GM18519 (cell line): ENCODE results near the gene MITF.

Experiments
- ATAC-seq: cut with Tn5 transposase; IDR thresholded peaks from one replicate; pipeline ENCODE4 v1.9.1; 2021; ENCODE audit warnings: mild to moderate bottlenecking, moderate library complexity; ENCODE audit not compliant: unreplicated experiment, low FRiP score

Gene MITF

DNA sequence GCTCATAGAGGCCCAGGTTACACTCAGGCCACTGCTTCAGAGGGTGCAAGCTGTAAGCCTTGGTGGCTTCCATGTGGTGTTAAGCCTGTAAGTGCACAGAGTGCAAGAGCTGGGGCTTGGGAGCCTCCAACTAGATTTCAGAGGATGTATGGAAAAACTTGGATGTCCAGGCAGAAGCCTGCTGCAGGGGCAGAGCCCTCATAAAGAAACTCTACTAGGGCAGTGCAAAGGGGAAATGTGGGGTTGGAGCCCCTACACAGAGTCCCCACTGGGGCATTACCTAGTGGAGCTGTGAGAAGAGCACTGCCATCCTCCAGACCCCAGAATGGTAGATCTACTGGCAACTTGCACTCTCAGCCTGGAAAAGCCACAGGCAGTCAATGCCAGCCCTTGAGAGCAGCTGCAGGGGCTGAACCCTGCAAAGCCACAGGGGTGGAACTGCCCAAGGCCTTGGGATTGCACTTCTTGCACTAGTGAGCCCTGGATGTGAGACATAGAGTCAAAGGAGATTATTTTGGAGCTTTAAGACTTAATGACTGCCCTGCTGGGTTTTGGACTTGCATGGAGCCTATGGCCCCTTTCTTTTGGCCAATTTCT, 14.0 kb downstream of the MITF start:
- no peak for ATAC-seq

DNA sequence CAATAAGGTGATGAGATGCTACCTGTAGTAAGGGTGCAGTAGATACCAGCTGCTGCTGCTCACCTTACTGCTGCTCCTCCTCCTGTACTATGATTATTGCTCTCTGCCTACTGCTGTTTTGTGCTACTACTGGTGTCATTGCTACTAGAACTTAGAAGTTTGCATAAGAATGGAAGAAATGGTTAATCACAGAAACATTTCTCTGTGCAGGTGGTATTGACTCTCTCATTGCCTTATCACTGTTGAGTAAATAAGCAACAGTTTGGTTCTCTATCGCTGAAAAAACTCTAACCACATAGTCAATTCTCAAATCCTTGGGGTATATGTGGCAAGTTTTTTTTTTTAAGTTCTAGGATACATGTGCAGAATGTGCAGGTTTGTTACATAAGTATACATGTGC, 16.5 kb downstream of the MITF start:
- no peak for ATAC-seq

DNA sequence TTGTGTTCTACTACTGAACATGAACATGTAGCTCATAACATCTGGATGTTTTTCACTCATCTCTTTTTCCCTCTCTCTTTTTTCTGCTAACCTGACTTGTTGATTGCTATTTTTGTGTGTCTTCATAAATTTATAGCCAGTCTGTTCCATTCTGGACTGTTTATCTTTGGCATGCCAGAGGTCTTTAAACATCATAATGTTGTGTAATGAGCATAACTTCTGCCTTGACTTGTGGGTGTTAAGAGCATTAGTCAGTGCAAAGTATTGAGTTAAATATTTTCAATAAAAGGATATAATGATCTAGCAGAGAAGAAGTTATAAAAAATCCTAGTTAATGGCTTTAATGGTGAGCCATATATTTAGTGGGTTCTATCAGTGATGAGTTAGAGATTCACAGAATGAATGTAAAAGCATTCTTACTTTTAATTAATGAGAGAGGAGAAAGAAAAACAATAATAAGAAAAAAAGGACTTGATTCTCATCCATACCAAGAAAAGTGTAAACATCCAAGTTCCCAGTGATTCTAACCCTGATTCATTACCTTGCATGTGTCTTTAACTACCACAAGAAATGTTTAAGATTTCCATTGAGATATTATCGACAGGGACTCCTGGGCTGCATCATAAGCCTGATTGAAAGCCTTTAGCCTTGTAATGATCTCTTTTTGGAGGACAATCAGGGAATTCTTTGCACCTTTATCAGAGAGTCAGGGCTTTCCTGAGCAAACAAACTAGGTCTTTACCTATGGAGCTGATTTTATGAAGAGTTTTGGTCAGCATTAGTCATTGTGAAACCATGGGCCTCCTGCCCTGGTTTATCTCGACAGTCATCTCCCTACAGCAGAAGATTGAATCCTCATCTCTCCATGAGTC, 22.9 kb downstream of the MITF start:
- ATAC-seq = peak; percentile 47

DNA sequence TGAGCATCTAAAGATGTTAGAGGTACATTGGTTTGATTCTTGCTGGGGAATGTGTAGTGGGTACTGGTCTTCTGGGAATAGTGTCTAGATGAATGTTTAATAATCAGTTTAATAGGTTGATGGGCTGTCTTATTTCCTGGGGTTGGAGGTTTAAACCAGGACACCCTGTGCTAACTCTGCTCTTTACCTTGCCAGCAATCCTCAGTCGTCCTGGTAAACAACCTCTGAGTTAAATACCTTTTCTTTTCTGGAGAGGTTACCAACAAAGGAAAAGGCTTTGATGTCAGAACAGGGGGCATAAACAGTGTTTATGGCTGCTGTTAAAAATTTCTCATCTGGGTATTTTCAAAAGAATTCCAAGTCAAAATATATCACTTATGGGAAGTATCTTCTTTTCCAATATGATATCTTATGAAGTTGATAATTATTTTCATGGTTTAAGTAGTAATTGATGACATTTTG, 23.5 kb downstream of the MITF start:
- ATAC-seq = no peak

DNA sequence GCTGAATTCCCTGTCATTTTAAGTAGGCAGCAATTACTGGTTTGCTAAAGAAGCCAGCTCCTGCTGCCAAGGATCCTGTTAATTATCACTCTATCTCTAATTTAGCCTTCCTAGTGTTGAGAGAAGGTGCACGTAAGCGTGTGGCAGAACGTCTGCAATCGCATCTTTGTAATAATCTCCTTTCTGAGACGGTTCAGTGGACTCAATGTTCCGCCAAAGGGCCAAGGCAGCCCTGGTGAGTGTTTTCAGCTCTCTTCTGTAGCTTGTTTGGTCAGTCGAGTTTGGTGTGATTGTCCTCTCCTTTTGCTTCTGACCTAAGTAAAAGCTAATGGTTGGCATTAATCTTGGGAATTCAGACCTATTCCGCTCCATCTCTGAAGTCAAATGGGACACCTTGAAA, 24.2 kb downstream of the MITF start:
- ATAC-seq = no peak

DNA sequence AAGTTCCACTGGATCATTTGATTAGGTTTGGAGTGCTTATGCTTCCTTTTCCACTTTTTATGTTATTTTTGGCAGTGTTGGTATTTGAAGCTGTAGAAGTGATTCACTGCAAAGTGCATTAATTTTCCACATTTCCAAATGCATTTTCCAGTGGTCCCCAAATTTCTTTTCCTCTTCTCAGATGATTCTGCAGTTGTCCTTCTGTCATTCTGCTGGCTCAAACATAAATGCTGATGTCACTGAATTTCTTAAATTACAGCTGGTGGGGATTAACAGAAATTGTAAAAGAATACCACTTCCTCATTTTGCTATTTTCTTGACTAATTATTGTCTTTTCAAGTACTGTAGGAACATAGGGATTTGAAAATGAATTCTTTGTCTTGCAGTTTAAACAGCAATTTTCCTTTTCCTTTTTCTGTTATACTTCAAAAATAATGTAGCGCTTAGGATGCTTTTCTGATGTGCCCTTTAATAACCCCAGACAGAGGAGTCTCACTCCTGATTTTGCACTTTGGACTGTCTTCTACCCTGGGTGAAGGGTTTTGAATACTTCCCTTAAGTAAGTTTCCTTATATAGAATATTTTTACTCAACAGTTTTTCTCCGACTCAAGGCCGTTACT, 25.0 kb downstream of the MITF start:
- ATAC-seq = peak; percentile 57

DNA sequence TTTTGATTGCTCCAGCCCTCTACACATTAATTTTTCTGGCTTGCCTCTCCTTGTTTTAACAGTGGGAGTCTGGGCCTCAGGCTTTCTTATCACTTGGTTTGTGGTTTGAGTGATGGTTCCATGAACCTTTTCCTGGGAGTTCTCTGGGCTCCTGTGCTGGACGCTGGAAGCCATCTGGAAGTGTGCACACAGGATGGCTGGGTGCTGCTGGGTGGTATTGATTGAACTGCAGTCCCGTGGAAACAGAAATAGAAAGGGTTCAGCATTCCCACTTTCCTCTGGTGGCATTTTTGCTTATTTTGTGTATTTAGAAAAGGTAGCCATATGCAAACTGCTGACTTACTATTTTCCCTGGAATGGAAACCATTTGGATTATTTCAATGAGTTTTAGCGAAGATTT, 25.6 kb downstream of the MITF start:
- no peak for ATAC-seq

DNA sequence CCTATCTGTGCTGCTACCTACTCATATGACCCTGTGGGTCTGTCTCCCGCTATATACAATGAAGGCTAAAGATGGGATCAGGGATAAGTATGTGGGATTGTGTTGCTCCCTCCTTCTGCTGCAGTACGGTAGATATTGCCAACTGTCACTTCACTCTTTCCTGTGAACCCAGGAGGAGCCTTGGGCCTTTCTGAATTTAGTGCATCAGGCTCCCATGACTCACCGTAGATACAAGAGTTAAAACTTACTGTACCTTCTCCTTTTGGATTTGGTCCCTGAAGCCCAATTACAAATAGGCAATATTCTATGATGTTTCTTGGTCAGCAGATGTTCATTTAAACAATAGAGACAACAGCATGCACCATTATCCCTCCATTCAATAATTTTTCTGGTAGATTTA, 27.4 kb downstream of the MITF start:
- ATAC-seq = no peak

DNA sequence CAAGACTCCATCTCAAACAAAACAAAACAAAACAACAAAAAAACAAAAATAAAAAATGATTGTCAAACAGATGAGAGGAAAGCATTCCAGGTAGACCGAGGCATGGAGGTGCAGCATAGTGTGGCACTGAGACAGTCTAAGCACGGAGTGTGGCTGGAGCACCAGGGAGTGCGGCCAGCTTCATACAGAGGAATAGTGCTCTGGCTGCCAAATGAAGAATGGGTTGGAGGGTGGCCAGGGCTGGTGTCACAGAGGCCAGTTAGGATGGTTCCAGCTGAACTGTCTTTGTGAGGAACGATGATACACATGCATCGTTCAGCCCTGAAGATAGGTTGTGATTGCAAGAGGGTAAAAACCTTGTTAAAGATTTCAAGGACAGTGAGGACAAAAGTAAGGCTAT, 28.3 kb downstream of the MITF start:
- ATAC-seq = no peak

DNA sequence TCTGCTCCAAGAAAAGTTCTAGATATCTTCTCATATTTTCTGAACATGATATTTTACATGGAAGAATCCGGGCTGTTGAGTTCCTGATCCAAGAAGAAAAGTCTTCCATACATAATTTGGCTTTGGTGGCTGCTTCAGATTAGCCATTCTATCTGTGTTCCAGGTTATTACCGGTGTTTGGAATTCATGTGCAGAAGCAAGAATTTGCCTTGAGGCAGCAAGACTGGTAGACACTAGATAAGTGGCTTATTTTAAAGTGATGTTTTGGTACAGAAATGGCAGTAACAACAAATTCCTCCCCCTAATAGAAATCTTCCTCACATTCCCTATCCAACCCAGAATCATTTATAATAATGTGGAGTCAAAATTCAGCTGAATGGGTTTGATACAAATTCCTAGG, 29.2 kb downstream of the MITF start:
- ATAC-seq = no peak

DNA sequence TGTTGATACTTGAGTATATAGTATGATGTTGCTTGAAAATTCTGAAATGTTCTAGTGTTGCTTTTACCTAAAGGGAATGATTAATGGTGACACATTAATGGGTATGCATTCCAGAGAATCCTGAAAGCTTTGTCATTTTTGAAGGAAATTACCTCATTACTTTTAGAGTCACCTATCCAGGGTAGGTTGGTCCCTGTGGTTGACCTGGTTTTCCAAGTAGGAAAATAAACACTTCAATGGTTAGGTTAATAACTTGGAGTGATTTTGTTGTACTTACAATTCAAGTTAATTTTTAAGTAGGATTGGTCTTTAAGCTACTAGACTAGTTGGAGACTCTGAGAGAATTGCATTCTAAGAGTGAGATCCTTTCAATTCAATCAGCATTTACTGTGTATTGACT, 31.0 kb downstream of the MITF start:
- no peak for ATAC-seq

DNA sequence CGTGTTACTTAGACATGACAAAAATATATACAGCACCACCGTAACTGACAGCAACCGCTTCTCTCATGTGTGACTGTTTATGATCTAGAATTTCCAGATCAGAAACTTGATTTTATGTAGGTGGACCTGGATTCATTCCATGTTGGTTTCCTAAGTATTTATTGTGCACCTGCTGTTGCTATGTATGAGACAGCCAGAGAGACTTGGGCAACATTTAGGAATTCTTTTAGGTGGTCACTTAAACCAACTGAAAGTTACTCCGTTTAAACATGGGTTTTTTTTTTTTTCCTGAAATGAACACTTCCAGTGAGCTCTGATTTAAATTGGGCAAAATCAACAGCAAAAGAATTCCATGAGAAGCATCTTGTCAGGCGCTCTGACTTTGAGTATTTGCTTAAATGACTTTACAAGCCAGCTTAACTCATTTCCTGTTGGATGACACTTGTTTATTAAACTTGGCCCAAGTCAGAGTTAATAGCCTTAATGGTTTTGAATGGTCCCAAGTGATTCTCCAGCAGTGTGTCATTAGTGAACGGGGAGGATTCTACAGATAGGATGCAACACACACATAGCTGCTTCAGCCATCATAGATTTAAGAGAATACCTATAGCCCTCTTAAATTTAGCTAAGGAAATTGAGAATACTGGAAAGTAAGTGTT, 31.8 kb downstream of the MITF start:
- ATAC-seq = no peak

DNA sequence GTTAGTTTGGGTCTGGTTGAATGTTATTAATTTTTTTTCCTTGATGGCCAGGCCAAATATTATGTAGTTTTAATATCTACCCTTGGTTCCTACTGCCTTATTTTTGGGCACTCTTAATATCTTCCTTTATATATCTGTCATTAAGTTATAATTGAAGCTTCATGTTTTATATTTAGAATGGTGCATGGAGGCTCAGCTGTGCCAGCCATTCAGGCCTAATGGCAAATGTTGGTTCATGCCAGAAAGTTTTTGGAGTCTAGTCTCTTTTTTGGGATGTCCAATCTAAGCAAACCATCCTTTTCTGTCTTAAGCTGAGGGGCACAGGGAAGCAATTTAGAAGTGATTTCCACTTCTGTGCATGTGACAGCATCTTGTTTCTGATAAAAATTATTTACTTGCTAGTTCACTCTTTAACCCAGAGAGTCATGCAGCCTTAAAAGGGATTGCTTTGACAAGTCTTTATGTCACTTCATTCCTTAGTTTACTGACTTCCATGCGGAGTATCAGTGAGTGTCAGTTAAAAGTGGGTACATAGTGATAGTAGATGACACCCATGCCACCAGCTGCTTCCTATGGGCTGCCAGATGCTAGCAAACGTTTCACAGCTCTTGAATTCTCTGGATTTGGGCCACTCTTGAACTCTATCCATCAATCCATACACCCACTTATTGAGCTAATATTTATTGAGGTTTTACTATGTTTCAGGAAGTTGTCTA, 33.0 kb downstream of the MITF start:
- ATAC-seq = no peak

DNA sequence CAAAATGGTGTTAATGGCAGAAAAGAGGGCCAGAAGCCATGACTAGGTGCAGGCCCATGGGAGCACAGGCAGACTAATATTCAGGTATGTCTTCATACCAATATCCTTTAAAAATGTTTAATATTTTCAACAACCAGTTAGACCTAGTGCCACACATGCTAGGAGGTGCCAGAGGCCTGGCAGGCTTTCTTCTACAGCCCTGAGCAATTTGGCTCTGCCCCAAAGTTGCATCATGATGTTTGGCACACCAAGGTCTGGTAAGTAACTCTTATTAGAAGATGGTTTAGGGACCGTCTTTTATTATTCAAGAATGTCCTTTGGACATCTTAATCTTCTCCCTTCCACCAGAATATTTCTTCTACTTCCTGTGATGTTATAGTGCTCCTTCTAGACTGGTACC, 34.8 kb downstream of the MITF start:
- ATAC-seq = no peak

DNA sequence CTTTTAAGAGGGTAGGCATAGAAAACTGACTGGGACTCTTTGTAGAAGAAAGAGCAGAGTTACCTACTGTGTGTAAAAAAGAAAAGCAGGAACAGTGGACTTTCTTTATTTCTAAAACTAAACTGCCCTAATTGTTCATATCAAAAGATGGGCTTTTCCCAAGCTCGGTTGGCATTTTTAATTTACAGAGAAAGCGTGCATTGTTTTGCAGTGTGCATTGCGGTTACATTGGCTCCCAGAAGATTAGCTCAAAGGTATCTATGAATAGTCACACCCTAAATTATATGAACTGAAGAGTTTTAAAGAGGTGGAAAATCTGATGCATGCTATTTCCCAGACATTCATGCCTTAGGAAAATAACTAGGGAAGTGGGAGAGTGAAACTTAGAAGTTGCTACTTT, 36.5 kb downstream of the MITF start:
- no peak for ATAC-seq

DNA sequence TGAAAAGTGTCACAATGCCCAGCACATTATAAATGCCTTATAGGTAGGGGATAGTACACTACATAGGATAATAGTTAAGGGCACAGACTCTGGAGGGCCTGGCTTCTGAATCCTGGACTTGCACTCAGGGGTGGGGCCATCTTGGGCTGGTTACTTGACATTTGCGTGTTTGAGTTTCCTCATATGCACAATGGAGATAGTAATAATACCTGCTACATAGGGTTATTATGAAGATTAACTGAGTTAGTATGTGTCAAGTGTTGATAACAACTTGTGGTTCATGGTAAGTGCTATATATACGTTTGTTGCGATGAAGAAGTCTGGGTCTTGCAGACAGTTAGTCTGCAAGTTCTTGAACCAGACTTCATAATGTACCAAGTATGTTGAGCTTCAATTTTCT, 37.0 kb downstream of the MITF start:
- no peak for ATAC-seq

DNA sequence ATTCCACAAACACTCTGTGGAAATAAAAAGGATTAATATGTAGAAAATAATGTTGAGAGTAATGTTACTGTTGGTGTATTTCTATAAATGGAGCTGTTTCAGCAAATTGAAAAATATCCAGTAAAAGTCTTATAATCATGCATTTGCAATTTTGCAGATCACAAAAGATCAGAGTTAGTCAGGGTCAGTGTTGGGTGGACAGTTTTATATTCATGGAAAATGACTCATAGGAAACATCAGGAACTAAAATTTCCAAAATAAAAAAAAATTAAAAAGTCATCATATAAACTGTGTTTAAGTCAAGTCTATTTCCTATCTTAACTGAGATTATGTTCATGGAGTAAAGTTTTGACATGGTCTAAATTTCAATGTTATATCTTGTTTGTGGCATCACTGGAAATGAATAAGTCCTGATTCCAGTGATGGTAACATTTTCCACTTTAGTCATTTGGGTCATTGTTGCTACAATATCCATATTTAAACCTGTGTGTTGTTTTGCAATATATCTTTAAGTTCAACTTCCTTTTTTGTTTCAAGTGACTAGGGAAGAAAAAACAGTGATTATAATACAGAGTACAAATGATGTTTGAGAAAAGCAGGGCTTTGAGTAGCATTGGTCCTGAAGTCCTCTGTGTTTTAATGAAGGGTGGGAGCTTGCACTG, 37.8 kb downstream of the MITF start:
- no peak for ATAC-seq

DNA sequence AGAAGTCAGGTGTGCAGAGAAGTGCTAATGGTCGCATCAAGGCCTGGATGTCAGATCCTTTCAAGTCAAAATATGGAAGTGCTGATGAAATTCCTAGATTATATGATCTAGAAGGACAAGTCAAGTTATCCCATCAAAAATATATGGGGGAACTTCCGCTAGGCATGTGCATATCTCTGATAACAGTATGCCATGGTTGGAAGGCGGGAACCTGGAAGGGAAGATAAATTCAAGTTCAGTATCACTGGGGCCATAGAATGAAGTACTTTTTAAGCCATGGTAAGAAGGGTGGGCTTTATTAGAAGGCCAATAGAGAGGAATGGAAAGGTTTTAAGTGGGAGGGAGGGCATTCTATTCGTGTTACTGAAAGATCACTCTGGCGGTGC, 38.3 kb downstream of the MITF start:
- ATAC-seq = no peak

DNA sequence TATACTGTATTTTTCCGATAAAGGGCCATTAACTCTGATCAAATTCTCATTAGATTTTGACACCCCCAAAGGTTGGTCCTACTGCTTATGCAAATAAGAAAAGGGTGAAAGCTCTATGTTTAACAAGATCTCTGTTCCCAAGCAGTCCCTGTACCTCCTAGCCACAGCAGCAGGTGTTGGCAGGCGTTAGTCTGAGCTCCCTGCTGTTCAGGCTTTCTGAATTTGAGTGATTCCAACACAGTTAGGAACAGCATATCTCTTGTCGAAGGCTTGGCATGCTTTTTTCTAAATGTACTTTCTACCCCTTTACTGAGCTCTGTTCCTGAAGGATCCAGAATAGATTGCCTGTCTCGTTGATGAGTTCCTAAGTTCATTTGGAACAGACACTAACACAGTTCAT, 42.3 kb downstream of the MITF start:
- no peak for ATAC-seq

DNA sequence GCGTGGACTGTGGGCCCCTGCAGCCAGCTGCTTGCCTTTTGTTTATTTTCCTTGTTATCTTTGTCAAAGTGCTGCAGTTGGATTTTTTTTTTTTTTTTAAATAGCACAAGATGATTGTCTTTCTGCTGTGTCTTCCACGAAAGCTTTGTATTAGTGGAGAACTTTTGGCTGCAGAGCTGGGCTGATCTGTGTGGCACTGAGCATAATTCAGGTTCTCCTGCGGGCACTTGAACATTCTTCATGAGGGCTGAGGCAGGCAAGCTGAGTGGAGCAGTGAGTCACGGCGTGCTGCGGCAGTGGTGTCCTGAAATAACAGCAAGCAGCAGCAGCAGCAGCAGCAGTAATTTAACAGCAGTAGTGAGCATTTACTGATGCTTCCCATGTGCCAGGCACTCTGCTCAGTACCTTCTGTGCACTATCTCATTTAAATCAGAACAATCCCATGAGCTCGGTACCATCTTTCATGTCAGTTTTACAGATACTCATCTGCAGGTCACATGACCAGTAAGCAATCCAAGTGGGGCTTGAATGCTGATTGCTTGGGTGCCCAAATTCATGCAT, 45.8 kb downstream of the MITF start:
- no peak for ATAC-seq
